Endothelial cell of umbilical vein (primary cell): ENCODE measurements around the gene UBC. TPM values are rescaled to one million over a fixed set of nuclear protein-coding genes. Genes with fewer than 3 reads are reported as not detected.
A peak's percentile ranks its signal among the peaks of the same experiment; 100 is the strongest.
"Not testable (repeated sequence)": the region's sequence is repeated elsewhere in the genome, so short reads cannot be mapped to it uniquely, and the experiment has no call there.

Source experiments
- BruUV-seq: library from RNA; stranded (reverse); fragments of 400-500 nt; replicated peaks from 2 replicates; lab custom pipeline; 2021; lab: Mats Ljungman, UMichigan
- CTCF ChIA-PET: fragments of 300-600, 350-600 bp; sonication (Branson Sonifier 250); formaldehyde crosslinking; loops from one replicate; lab custom pipeline; 2021; ENCODE audit warnings: antibody characterized with exemption, inconsistent platforms; lab: Charles Lee
- POLR2A ChIA-PET: fragments of 300-600, 350-600 bp; sonication (Branson Sonifier 250); formaldehyde crosslinking; loops from one replicate; lab custom pipeline; 2021; ENCODE audit warnings: antibody characterized with exemption, inconsistent platforms; lab: Charles Lee
- DNase-seq: peaks from one replicate; pipeline ENCODE4 v3.0.0-alpha.2; 2011; ENCODE audit warnings: low read depth, low spot score
- FAIRE-seq: peaks from 2 replicates; lab custom pipeline; 2011; peaks lifted over from hg19 to GRCh38; lab: Jason Lieb, UNC
- H2AFZ ChIP-seq: 2 replicates; pipeline ENCODE4 v1.6.0; 2012; ENCODE audit warnings: low read depth, low read length, control low read depth, inconsistent platforms
- H3K27ac ChIP-seq: 2 replicates; pipeline ENCODE4 v1.5.1; 2011; ENCODE audit warnings: low read depth, mild to moderate bottlenecking, control low read depth, low read length, moderate library complexity; ENCODE audit not compliant: insufficient read depth
- H3K27me3 ChIP-seq, 2 experiments: 2 replicates each; pipeline versions ENCODE4 v1.6.0 to v1.6.1; 2011; ENCODE audit warnings: low read length in 2 of 2, mixed read lengths in 1 of 2; ENCODE audit not compliant: control insufficient read depth in 2 of 2, insufficient read depth in 2 of 2
- H3K36me3 ChIP-seq, 2 experiments: 2 replicates in 1 of 2; 3 replicates in 1 of 2; pipeline ENCODE4 v1.5.1; 2011; ENCODE audit warnings: low read length in 2 of 2, mild to moderate bottlenecking in 1 of 2, moderate library complexity in 1 of 2; ENCODE audit not compliant: control insufficient read depth in 2 of 2, insufficient read depth in 2 of 2; ENCODE audit errors: extremely low read depth in 1 of 2
- H3K4me1 ChIP-seq: 3 replicates; pipeline ENCODE4 v1.5.1; 2011; ENCODE audit warnings: mild to moderate bottlenecking, low read length; ENCODE audit not compliant: control insufficient read depth, insufficient read depth; ENCODE audit errors: extremely low read depth
- H3K4me2 ChIP-seq: 2 replicates; pipeline ENCODE4 v1.6.1; 2011; ENCODE audit warnings: low read length, control low read depth, mixed read lengths; ENCODE audit not compliant: insufficient read depth
- H3K4me3 ChIP-seq, 3 experiments: fragments of 200-600 bp in 1 of 3; sonication (generic), shearing (Covaris generic) in 1 of 3; replicated peaks in 1 of 3; 2 replicates each; pipeline ENCODE4 v1.5.1; 2011 to 2016; ENCODE audit warnings: control low read depth in 3 of 3, low read length in 3 of 3, mild to moderate bottlenecking in 2 of 3, inconsistent platforms in 1 of 3, low read depth in 1 of 3, moderate library complexity in 1 of 3; ENCODE audit not compliant: insufficient read depth in 1 of 3
- H3K79me2 ChIP-seq: 2 replicates; pipeline ENCODE4 v1.6.0; 2012; ENCODE audit warnings: low read length, inconsistent platforms; ENCODE audit not compliant: control insufficient read depth, insufficient read depth
- H3K9ac ChIP-seq: replicated peaks from 2 replicates; pipeline ENCODE3; 2011; ENCODE audit warnings: low read length, control low read depth; ENCODE audit not compliant: insufficient read depth; ENCODE audit errors: extremely low read depth
- H3K9me1 ChIP-seq: replicated peaks from 3 replicates; pipeline ENCODE4 v1.6.0; 2011; ENCODE audit warnings: mild to moderate bottlenecking, low read length; ENCODE audit not compliant: control insufficient read depth, insufficient read depth; ENCODE audit errors: extremely low read depth
- H3K9me3 ChIP-seq: replicated peaks from 2 replicates; pipeline ENCODE4 v1.5.1; 2012; ENCODE audit warnings: low read length, inconsistent platforms; ENCODE audit not compliant: control insufficient read depth, insufficient read depth
- H4K20me1 ChIP-seq: replicated peaks from 2 replicates; pipeline ENCODE3; 2011; ENCODE audit warnings: mild to moderate bottlenecking, low read length; ENCODE audit not compliant: control insufficient read depth, insufficient read depth; ENCODE audit errors: extremely low read depth
- POLR2A ChIP-seq: IDR thresholded peaks from 2 replicates; pipeline ENCODE4 v1.6.1; 2012; ENCODE audit warnings: low read depth, mild to moderate bottlenecking, control low read depth, low read length
- POLR2AphosphoS5 ChIP-seq: IDR thresholded peaks from 2 replicates; pipeline ENCODE4 v1.6.1; 2012; ENCODE audit warnings: low read depth, mild to moderate bottlenecking, control low read depth, low read length, moderate library complexity; ENCODE audit not compliant: insufficient read depth
- dilution Hi-C: fragments of 300-500 bp; cut with MboI; formaldehyde crosslinking; loops from one replicate; pipeline ENCODE4 v1.15.0; 2019; ENCODE audit warnings: low sequenced_read_pairs; ENCODE audit not compliant: extremely low pct_ligation_motif_present
- intact Hi-C: fragments of 100-400 bp; cut with micrococcal nuclease; formaldehyde crosslinking; loops from one replicate; pipeline ENCODE4 v1.10.0; 2022
- polyA plus RNA-seq, 4 experiments: library from polyadenylated mRNA; depleted of rRNA in 3 of 4; stranded (reverse) in 3 of 4; unstranded in 1 of 4; fragments of >200 nt; gene quantifications; 2 replicates each; pipeline versions ENCODE4 v1.2.1 to v1.2.3, GENCODE V29; 2011 to 2012; ENCODE audit warnings: missing spikeins in 1 of 4
- total RNA-seq: library from RNA; stranded (reverse); gene quantifications from 2 replicates; pipeline ENCODE4 v1.2.3, GENCODE V29; 2021
- TF ChIP-seq, protein P1 (sequence below), 2 donors: IDR thresholded peaks; 1 replicate in 1 of 2; 2 replicates in 1 of 2; pipeline ENCODE4 v1.5.1; 2011; ENCODE audit warnings: low read length in 2 of 2, mild to moderate bottlenecking in 2 of 2, moderate library complexity in 2 of 2, control low read depth in 1 of 2, inconsistent platforms in 1 of 2, low read depth in 1 of 2; ENCODE audit not compliant: insufficient read depth in 1 of 2; ENCODE audit errors: extremely low read depth in 1 of 2

UBC gene
- total and polyA plus RNA-seq, 2 donors (not counting 3 experiments of a cell fraction or from before 2014, with no cell fraction given), result 875 to 1,305 TPM

DNA sequence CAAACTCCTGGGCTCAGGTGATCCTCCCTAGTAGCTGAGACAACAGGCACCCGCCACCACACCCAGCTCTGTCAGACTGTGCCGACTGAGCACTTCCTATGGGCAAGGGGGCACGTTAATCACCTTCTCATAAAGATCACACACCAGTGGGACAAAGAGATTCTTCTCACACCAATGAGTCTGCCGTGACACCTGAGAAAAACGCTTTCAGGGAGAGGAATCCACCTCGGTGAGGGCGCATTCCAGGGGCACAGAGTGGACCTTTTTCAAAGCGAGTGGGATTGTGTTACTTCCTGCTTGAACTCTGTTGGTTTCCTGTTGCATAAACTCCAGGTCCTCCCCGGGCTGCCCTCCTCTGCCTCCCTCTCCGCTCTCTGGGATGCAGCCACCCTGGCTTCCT lies 33.3 kb downstream of the UBC start:
- Histone ChIP-seq H3K36me3 (no peaks in the 10 kb centered on the region), H2AFZ (peak overlapping the region; percentile 87), H4K20me1 (no peaks in the 10 kb centered on the region), H3K9ac (no peak overlapping the region), H3K27me3 (no peaks in the 10 kb centered on the region), H3K4me3 (no peak overlapping the region), H3K9me1 (no peaks in the 10 kb centered on the region), H3K4me1 (peaks cover 9% of the 10 kb centered on the region), H3K4me2 (peak overlapping the region; percentile 67), H3K79me2 (no peaks in the 10 kb centered on the region), H3K9me3 (no peaks in the 10 kb centered on the region), H3K27ac (no peak overlapping the region)
- intact Hi-C loops, result no loop called here
- no TSS peak for BruUV-seq
- ChIA-PET POLR2A (no interaction called here), CTCF (interaction anchor here (1.1 kb wide), 1 partner anchor 24 kb away, joined by 3 read pairs; no protein-coding TSS in a partner anchor)
- dilution Hi-C loops, result no loop called here
- peak; percentile 86 for FAIRE-seq
- peak; percentile 16 for DNase-seq
- no peak for TF ChIP-seq POLR2AphosphoS5
- TF ChIP-seq, protein P1, sequence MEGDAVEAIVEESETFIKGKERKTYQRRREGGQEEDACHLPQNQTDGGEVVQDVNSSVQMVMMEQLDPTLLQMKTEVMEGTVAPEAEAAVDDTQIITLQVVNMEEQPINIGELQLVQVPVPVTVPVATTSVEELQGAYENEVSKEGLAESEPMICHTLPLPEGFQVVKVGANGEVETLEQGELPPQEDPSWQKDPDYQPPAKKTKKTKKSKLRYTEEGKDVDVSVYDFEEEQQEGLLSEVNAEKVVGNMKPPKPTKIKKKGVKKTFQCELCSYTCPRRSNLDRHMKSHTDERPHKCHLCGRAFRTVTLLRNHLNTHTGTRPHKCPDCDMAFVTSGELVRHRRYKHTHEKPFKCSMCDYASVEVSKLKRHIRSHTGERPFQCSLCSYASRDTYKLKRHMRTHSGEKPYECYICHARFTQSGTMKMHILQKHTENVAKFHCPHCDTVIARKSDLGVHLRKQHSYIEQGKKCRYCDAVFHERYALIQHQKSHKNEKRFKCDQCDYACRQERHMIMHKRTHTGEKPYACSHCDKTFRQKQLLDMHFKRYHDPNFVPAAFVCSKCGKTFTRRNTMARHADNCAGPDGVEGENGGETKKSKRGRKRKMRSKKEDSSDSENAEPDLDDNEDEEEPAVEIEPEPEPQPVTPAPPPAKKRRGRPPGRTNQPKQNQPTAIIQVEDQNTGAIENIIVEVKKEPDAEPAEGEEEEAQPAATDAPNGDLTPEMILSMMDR (IDR thresholded peaks at IDR 0.05; ENCODE audit: extremely low read depth in 1 of 2, insufficient read depth in 1 of 2, low read depth in 1 of 2, low read length in 2 of 2), result no peak
- no peak for TF ChIP-seq POLR2A

DNA sequence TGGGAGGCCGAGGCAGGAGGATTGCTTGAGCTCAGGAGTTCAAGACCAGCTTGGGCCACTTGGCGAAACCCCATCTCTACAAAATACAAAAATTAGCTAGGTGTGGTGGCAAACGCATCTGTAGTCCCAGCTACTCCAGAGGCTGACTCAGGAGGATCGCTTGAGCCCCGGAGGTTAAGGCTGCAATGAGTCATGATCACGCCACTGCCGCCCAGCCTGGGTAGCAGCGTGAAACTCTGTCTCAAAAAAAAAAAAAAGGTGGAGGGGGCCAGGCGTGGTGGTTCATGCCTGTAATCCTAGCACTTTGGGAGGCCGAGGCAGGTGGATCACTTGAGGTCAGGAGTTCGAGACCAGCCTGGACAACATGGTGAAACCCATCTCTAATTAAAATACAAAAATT lies 34.1 kb downstream of the UBC start:
- dilution Hi-C loops, intact Hi-C loops, H3K4me1 ChIP-seq, H3K36me3 ChIP-seq, H3K4me3 ChIP-seq, H3K79me2 ChIP-seq, H3K9me1 ChIP-seq, H4K20me1 ChIP-seq, DNase-seq, FAIRE-seq, H3K27ac ChIP-seq, H3K9me3 ChIP-seq, H3K9ac ChIP-seq, H3K27me3 ChIP-seq, BruUV-seq, H2AFZ ChIP-seq, H3K4me2 ChIP-seq, POLR2A ChIA-PET: not testable (repeated sequence)
- CTCF ChIA-PET, result interaction anchor here (0.8 to 1.3 kb wide), 4 partner anchors 11 to 53 kb away, joined by 3 to 7 read pairs (median 4); no protein-coding TSS in a partner anchor
